A549 (cell line): ENCODE results near the gene MTA3. TPM values are rescaled to one million over a fixed set of nuclear protein-coding genes. Genes with fewer than 3 reads are reported as not detected.

ENCODE experiments used
- ATAC-seq, 2 experiments: fragments of 200-7000 bp in 1 of 2; fragments of >200 bp in 1 of 2; cut with Nextera tagmentation in 1 of 2; cut with Tn5 transposase in 1 of 2; 3 replicates each; pipeline versions ENCODE4 v1.8.0 to v1.9.1; 2018 to 2020; ENCODE audit warnings: mild to moderate bottlenecking in 1 of 2, moderate library complexity in 1 of 2
- CTCF ChIA-PET: fragments of 300-600 bp; sonication (Branson Sonifier 250); formaldehyde crosslinking; extraction: SDS; loops from one replicate; lab custom pipeline; 2021; ENCODE audit warnings: antibody characterized with exemption, inconsistent platforms; lab: Yijun Ruan, JAX
- POLR2A ChIA-PET: fragments of 350-600 bp; formaldehyde crosslinking; extraction: SDS; loops from one replicate; lab custom pipeline; 2021; ENCODE audit warnings: antibody characterized with exemption, inconsistent platforms; lab: Yijun Ruan, JAX
- DNase-seq, 2 experiments: peaks; one replicate each; pipeline versions ENCODE4 v3.0.0 to v3.0.0-alpha.2; 2011 to 2016; ENCODE audit warnings: low read depth in 1 of 2, low spot score in 1 of 2
- FAIRE-seq: peaks from 2 replicates; lab custom pipeline; 2011; peaks lifted over from hg19 to GRCh38; lab: Jason Lieb, UNC
- H3K27ac ChIP-seq, 2 experiments: fragments of >200 bp; sonication (Bioruptor Twin); formaldehyde crosslinking; 3 replicates each; pipeline ENCODE4 v1.5.1; 2016 to 2017
- H3K4me1 ChIP-seq: fragments of >200 bp; sonication (Bioruptor Twin); formaldehyde crosslinking; 3 replicates; pipeline ENCODE4 v1.6.1; 2016
- H3K4me2 ChIP-seq: fragments of >200 bp; sonication (Bioruptor Twin); formaldehyde crosslinking; 3 replicates; pipeline ENCODE4 v1.6.1; 2016
- H3K4me3 ChIP-seq: fragments of >200 bp; sonication (Bioruptor Twin); formaldehyde crosslinking; 3 replicates; pipeline ENCODE4 v1.5.1; 2016
- H3K9me3 ChIP-seq: fragments of >200 bp; sonication (Bioruptor Twin); formaldehyde crosslinking; 3 replicates; pipeline ENCODE4 v1.6.1; 2016
- BCL3 ChIP-seq: fragments of >200 bp; sonication (Bioruptor Twin); formaldehyde crosslinking; IDR thresholded peaks from 3 replicates; pipeline ENCODE4 v1.6.1; 2016
- CBX2 ChIP-seq: fragments of 200-600 bp; sonication (generic); IDR thresholded peaks from 2 replicates; pipeline ENCODE4 v1.6.1; 2016; ENCODE audit warnings: low read depth, mild to moderate bottlenecking, borderline replicate concordance
- CEBPB ChIP-seq, 2 experiments: fragments of >200 bp in 1 of 2; sonication (Bioruptor Twin) in 1 of 2; formaldehyde crosslinking in 1 of 2; IDR thresholded peaks; 2 replicates each; pipeline ENCODE4 v1.6.1; 2012 to 2016
- CHD2 ChIP-seq: fragments of 150-350 bp; IDR thresholded peaks from 2 replicates; pipeline ENCODE4 v1.6.1; 2014; ENCODE audit warnings: low read length; ENCODE audit not compliant: partially characterized antibody
- CTCF ChIP-seq: fragments of >200 bp; sonication (Bioruptor Twin); formaldehyde crosslinking; IDR thresholded peaks from 3 replicates; pipeline ENCODE4 v1.5.1; 2016
- EHF ChIP-seq: fragments of 250-450 bp; sonication (Bioruptor Pico); IDR thresholded peaks from 2 replicates; pipeline ENCODE4 v1.5.0; 2020; ENCODE audit warnings: mild to moderate bottlenecking
- EHMT2 ChIP-seq: fragments of 200-600 bp; sonication (generic); IDR thresholded peaks from 2 replicates; pipeline ENCODE4 v1.6.1; 2016; ENCODE audit warnings: antibody characterized with exemption, low read depth, mild to moderate bottlenecking, moderate library complexity
- ELK1 ChIP-seq: fragments of 150-350 bp; IDR thresholded peaks from 2 replicates; pipeline ENCODE4 v1.6.1; 2014; ENCODE audit warnings: low read depth, mild to moderate bottlenecking, low read length
- ESRRA ChIP-seq: fragments of 150-350 bp; IDR thresholded peaks from 2 replicates; pipeline ENCODE4 v1.6.1; 2014; ENCODE audit warnings: mild to moderate bottlenecking, low read length, borderline replicate concordance
- FOSB ChIP-seq: fragments of 250-450 bp; sonication (Bioruptor Pico); IDR thresholded peaks from 2 replicates; pipeline ENCODE4 v1.5.0; 2020; ENCODE audit warnings: mild to moderate bottlenecking, moderate library complexity
- FOSL2 ChIP-seq, 2 experiments: fragments of 450-650 bp in 1 of 2; fragments of >200 bp in 1 of 2; sonication (Bioruptor Twin) in 1 of 2; formaldehyde crosslinking; IDR thresholded peaks; 2 replicates each; pipeline versions ENCODE4 v1.5.0 to v1.6.1; 2016 to 2020; ENCODE audit warnings: mild to moderate bottlenecking in 1 of 2, moderate library complexity in 1 of 2
- FOXS1 ChIP-seq: fragments of 250-450 bp; sonication (Bioruptor Pico); IDR thresholded peaks from 2 replicates; pipeline ENCODE4 v1.5.0; 2020; ENCODE audit warnings: mild to moderate bottlenecking, moderate library complexity
- HEYL ChIP-seq: fragments of 250-450 bp; sonication (Bioruptor Pico); IDR thresholded peaks from 2 replicates; pipeline ENCODE4 v1.8.0; 2021; ENCODE audit warnings: mild to moderate bottlenecking, moderate library complexity
- HMGXB4 ChIP-seq: fragments of 250-450 bp; sonication (Bioruptor Pico); IDR thresholded peaks from 2 replicates; pipeline ENCODE4 v1.5.0; 2021; ENCODE audit warnings: mild to moderate bottlenecking, moderate library complexity, borderline replicate concordance
- HOXB13 ChIP-seq: fragments of 250-450 bp; sonication (Bioruptor Pico); IDR thresholded peaks from 2 replicates; pipeline ENCODE4 v1.5.0; 2020; ENCODE audit warnings: low read depth, mild to moderate bottlenecking, moderate library complexity
- HOXB5 ChIP-seq: fragments of 250-450 bp; sonication (Bioruptor Pico); IDR thresholded peaks from 2 replicates; pipeline ENCODE4 v1.5.0; 2020; ENCODE audit warnings: mild to moderate bottlenecking, moderate library complexity
- JUNB ChIP-seq: fragments of >200 bp; sonication (Bioruptor Twin); formaldehyde crosslinking; IDR thresholded peaks from 2 replicates; pipeline ENCODE4 v1.6.1; 2016
- KDM1A ChIP-seq: fragments of 200-600 bp; sonication (generic); IDR thresholded peaks from 2 replicates; pipeline ENCODE4 v1.6.1; 2016; ENCODE audit warnings: low read depth, mild to moderate bottlenecking
- KDM5A ChIP-seq: fragments of 200-600 bp; sonication (generic); IDR thresholded peaks from 2 replicates; pipeline ENCODE4 v1.6.1; 2016; ENCODE audit warnings: antibody characterized with exemption, mild to moderate bottlenecking
- MAZ ChIP-seq: fragments of 150-350 bp; IDR thresholded peaks from 2 replicates; pipeline ENCODE4 v1.6.1; 2014; ENCODE audit warnings: antibody characterized with exemption, low read depth, low read length, borderline replicate concordance
- MYC ChIP-seq: IDR thresholded peaks from 2 replicates; pipeline ENCODE4 v1.6.1; 2012; ENCODE audit warnings: mild to moderate bottlenecking, inconsistent platforms, low read length, improper control_type of control experiment, borderline replicate concordance
- NR3C1 ChIP-seq: fragments of >200 bp; sonication (Bioruptor Twin); formaldehyde crosslinking; IDR thresholded peaks from 3 replicates; pipeline ENCODE4 v1.6.1; 2017
- PHF8 ChIP-seq: fragments of 200-600 bp; sonication (generic); IDR thresholded peaks from 2 replicates; pipeline ENCODE4 v1.6.1; 2016; ENCODE audit warnings: low read depth, mild to moderate bottlenecking, antibody characterized with exemption, moderate library complexity, borderline replicate concordance
- RAD21 ChIP-seq, 2 experiments: fragments of >200 bp in 1 of 2; sonication (Bioruptor Twin) in 1 of 2; formaldehyde crosslinking in 1 of 2; IDR thresholded peaks in 1 of 2; conservative IDR thresholded peaks in 1 of 2; 2 replicates in 1 of 2; 3 replicates in 1 of 2; pipeline ENCODE4 v1.6.1; 2012 to 2018; ENCODE audit warnings: inconsistent platforms in 1 of 2
- RARB ChIP-seq: fragments of 250-450 bp; sonication (Bioruptor Pico); IDR thresholded peaks from 2 replicates; pipeline ENCODE4 v1.8.0; 2021; ENCODE audit warnings: mild to moderate bottlenecking, moderate library complexity
- RNF2 ChIP-seq: fragments of 200-600 bp; sonication (generic); IDR thresholded peaks from 2 replicates; pipeline ENCODE4 v1.6.1; 2016; ENCODE audit warnings: low read depth, mild to moderate bottlenecking, antibody characterized with exemption, moderate library complexity, borderline replicate concordance
- SMC3 ChIP-seq: fragments of >200 bp; sonication (Bioruptor Twin); formaldehyde crosslinking; IDR thresholded peaks from 3 replicates; pipeline ENCODE4 v1.6.1; 2018; ENCODE audit warnings: inconsistent platforms
- ZC3H11A ChIP-seq: fragments of 450-650 bp; IDR thresholded peaks from 2 replicates; pipeline ENCODE4 v1.6.1; 2014; ENCODE audit warnings: antibody characterized with exemption, mild to moderate bottlenecking
- ZSCAN20 ChIP-seq: fragments of 250-450 bp; sonication (Bioruptor Pico); IDR thresholded peaks from 2 replicates; pipeline ENCODE4 v1.8.0; 2022; ENCODE audit warnings: mild to moderate bottlenecking, moderate library complexity
- WGBS: methylation state at CpG from one replicate; pipeline ENCODE4 v1.1.6; 2017; ENCODE audit errors: missing lambda C conversion rate; 5-methylcytosine and 5-hydroxymethylcytosine counted together
- polyA plus RNA-seq, 4 experiments: library from polyadenylated mRNA; depleted of rRNA in 3 of 4; stranded (reverse); fragments of >200 nt; fragmentation: RNase III in 1 of 4; extraction: RNeasy Plus Mini Kit Qiagen cat#74134 plus additional on column Dnase treatment in 1 of 4; gene quantifications; 2 replicates in 3 of 4; 3 replicates in 1 of 4; pipeline ENCODE4 v1.2.3, GENCODE V29; 2011 to 2017

The MTA3 gene
- polyA plus RNA-seq, 2 of the 4 experiments (the other 2 are of a cell fraction): 49.3 to 74.1 TPM

GRCh38 chr2:42575458-42576064 is 7.1 kb downstream of the MTA3 start:
- H3K9me3 ChIP-seq: no peaks in the 10 kb centered on the region
- H3K4me2 ChIP-seq: no peak overlapping the region
- no peak for ATAC-seq
- no peak overlapping the region for H3K27ac ChIP-seq
- 88% methylated on average over 3 of the region's 3 CpGs for WGBS
- CTCF ChIA-PET: interaction anchor here (1.3 to 1.8 kb wide), 2 partner anchors 14 to 44 kb away, joined by 3 to 4 read pairs; no protein-coding TSS in a partner anchor
- DNase-seq: no peak
- TF ChIP-seq ESRRA (no peak), KDM5A (no peak), RNF2 (no peak), MYC (no peak), RAD21 (conservative IDR thresholded peaks at IDR 0.05 in 1 of 2, IDR thresholded peaks at IDR 0.05 in 1 of 2) (no peak), FOXS1 (CRISPR knock-in tag) (no peak), HEYL (CRISPR knock-in tag) (no peak), FOSB (CRISPR knock-in tag) (no peak), ELK1 (no peak), SMC3 (no peak), HOXB5 (no peak), CBX2 (no peak), HOXB13 (no peak)
- FAIRE-seq: no peak
- POLR2A ChIA-PET: no interaction called here
- no peak overlapping the region for H3K4me3 ChIP-seq
- H3K4me1 ChIP-seq: peaks cover 1% of the 10 kb centered on the region; the same call in 2 of the 3 replicates

GRCh38 chr2:42578621-42579020 is 10.2 kb downstream of the MTA3 start:
- no peak overlapping the region for H3K4me2 ChIP-seq
- 95% methylated on average over 2 of the region's 2 CpGs for WGBS
- FAIRE-seq: no peak
- no peak overlapping the region for H3K4me3 ChIP-seq
- no peak for TF ChIP-seq HMGXB4 (CRISPR knock-in tag)
- no peak for TF ChIP-seq CTCF
- TF ChIP-seq JUNB: no peak
- TF ChIP-seq KDM1A: no peak
- no peak for TF ChIP-seq CEBPB (IDR thresholded peaks at IDR 0.05)
- no peak for TF ChIP-seq ZSCAN20 (CRISPR knock-in tag)
- no peak for TF ChIP-seq RARB
- TF ChIP-seq MAZ: no peak
- no peak for TF ChIP-seq PHF8
- no peak for TF ChIP-seq BCL3
- TF ChIP-seq CHD2: no peak
- TF ChIP-seq ZC3H11A: no peak
- TF ChIP-seq EHF (CRISPR knock-in tag): no peak
- TF ChIP-seq NR3C1: no peak
- TF ChIP-seq EHMT2: no peak
- TF ChIP-seq FOSL2 (IDR thresholded peaks at IDR 0.05): no peak
- TF ChIP-seq FOSL2 (CRISPR knock-in tag; IDR thresholded peaks at IDR 0.05): no peak
- DNase-seq: no peak
- ChIA-PET POLR2A (no interaction called here), CTCF (interaction anchor here (1.7 to 2.3 kb wide), 2 partner anchors 9 to 85 kb away, joined by 4 to 7 read pairs; no protein-coding TSS in a partner anchor)
- no peaks in the 10 kb centered on the region for H3K4me1 ChIP-seq
- no peaks in the 10 kb centered on the region for H3K9me3 ChIP-seq
- no peak overlapping the region for H3K27ac ChIP-seq
- no peak for ATAC-seq
